Karpas-422 (cell line): ENCODE results near the gene SPDL1. TPM values are rescaled to one million over a fixed set of nuclear protein-coding genes. Genes with fewer than 3 reads are reported as not detected.
A peak's percentile ranks its signal among the peaks of the same experiment; 100 is the strongest.

Experiments used
- DNase-seq: peaks from one replicate; pipeline ENCODE4 v3.0.0-alpha.2; 2015
- H2AFZ ChIP-seq: fragments of 200-600 bp; sonication (generic); 2 replicates; pipeline ENCODE4 v1.6.1; 2014; ENCODE audit warnings: antibody characterized with exemption, low read length, mixed read lengths
- H3K27ac ChIP-seq: fragments of 200-600 bp; sonication (generic); 2 replicates; pipeline ENCODE4 v1.5.1; 2014; ENCODE audit warnings: mild to moderate bottlenecking, low read length, moderate library complexity
- H3K27me3 ChIP-seq: fragments of 200-600 bp; sonication (generic); 2 replicates; pipeline ENCODE4 v1.6.1; 2014; ENCODE audit warnings: low read length, mixed read lengths
- H3K36me3 ChIP-seq: fragments of 200-600 bp; sonication (generic); 2 replicates; pipeline ENCODE4 v1.6.1; 2014; ENCODE audit warnings: low read length, mixed read lengths; ENCODE audit not compliant: insufficient read depth
- H3K4me1 ChIP-seq: fragments of 200-600 bp; sonication (generic); 2 replicates; pipeline ENCODE4 v1.6.1; 2014; ENCODE audit warnings: mild to moderate bottlenecking, low read length, mixed read lengths
- H3K4me2 ChIP-seq: fragments of 200-600 bp; sonication (generic); 2 replicates; pipeline ENCODE4 v1.6.1; 2014; ENCODE audit warnings: low read length, low read depth, mild to moderate bottlenecking; ENCODE audit not compliant: poor library complexity, severe bottlenecking
- H3K4me3 ChIP-seq: fragments of 200-600 bp; sonication (generic); 2 replicates; pipeline ENCODE4 v1.5.1; 2014; ENCODE audit warnings: mild to moderate bottlenecking, antibody characterized with exemption, low read length, mixed read lengths
- H3K79me2 ChIP-seq: fragments of 200-600 bp; sonication (generic); 2 replicates; pipeline ENCODE4 v1.6.1; 2014; ENCODE audit warnings: mild to moderate bottlenecking, low read length, mixed read lengths
- H3K9ac ChIP-seq: fragments of 200-600 bp; sonication (generic); 2 replicates; pipeline ENCODE4 v1.6.0; 2014; ENCODE audit warnings: low read length
- H3K9me2 ChIP-seq: fragments of 200-600 bp; sonication (generic), shearing (Covaris generic); replicated peaks from 2 replicates; pipeline ENCODE4 v1.6.0; 2014; ENCODE audit warnings: mild to moderate bottlenecking, low read length, moderate library complexity; ENCODE audit not compliant: insufficient read depth
- H3K9me3 ChIP-seq: fragments of 300-700, 200-600 bp; sonication (generic); 2 replicates; pipeline ENCODE4 v1.6.1; 2014; ENCODE audit warnings: low read length, mixed read lengths
- H4K20me1 ChIP-seq: fragments of 200-600 bp; sonication (generic); 2 replicates; pipeline ENCODE4 v1.6.1; 2014; ENCODE audit warnings: mild to moderate bottlenecking, antibody characterized with exemption, low read length, low read depth; ENCODE audit not compliant: insufficient read depth
- total RNA-seq: library from RNA; depleted of rRNA; stranded (reverse); fragments of >200 nt; shearing (Covaris generic); gene quantifications from 2 replicates; pipeline ENCODE4 v1.2.3, GENCODE V29; 2014; ENCODE audit warnings: low replicate concordance; rRNA removed

The SPDL1 gene
- 20.9 and 28.3 TPM in 2 replicates for total RNA-seq

GRCh38 chr5:169583424-169584220 lies at the start of gene SPDL1:
TSS of gene SPDL1 (plus strand) at chr5:169583773. CDS start at chr5:169588417, 4,644 bp downstream.
- Histone ChIP-seq H3K4me1 (peaks cover 25% of the 10 kb centered on the region), H4K20me1 (no peaks in the 10 kb centered on the region), H3K27me3 (no peaks in the 10 kb centered on the region), H3K36me3 (peaks cover 10% of the 10 kb centered on the region; the same call in 1 of the 2 replicates), H3K9me3 (no peaks in the 10 kb centered on the region), H3K4me2 (peak within 1 kb of the TSS; percentile 96), H3K9ac (peak within 1 kb of the TSS; percentile 88), H3K4me3 (peak within 1 kb of the TSS; percentile 84), H3K9me2 (no peaks in the 10 kb centered on the region), H2AFZ (peak within 1 kb of the TSS; percentile 73; the same call in 1 of the 2 replicates), H3K79me2 (peaks cover 51% of the 10 kb centered on the region), H3K27ac (peak within 1 kb of the TSS; percentile 68)
- peak; percentile 99 for DNase-seq

- Histone ChIP-seq H3K4me2 (no peak overlapping the region), H4K20me1 (no peaks in the 10 kb centered on the region), H3K9me2 (no peaks in the 10 kb centered on the region), H3K27ac (no peak overlapping the region), H3K4me1 (no peaks in the 10 kb centered on the region), H3K9me3 (no peaks in the 10 kb centered on the region), H3K36me3 (no peaks in the 10 kb centered on the region), H3K4me3 (no peak overlapping the region), H3K27me3 (no peaks in the 10 kb centered on the region), H3K79me2 (no peaks in the 10 kb centered on the region), H2AFZ (no peak overlapping the region), H3K9ac (no peak overlapping the region)
- no peak for DNase-seq
Observed at GRCh38 chr5:169534311-169534880, 49.2 kb upstream of the SPDL1 start.

- H3K4me1 ChIP-seq, result no peaks in the 10 kb centered on the region
- H3K79me2 ChIP-seq, result no peaks in the 10 kb centered on the region
- H3K27me3 ChIP-seq, result no peaks in the 10 kb centered on the region
- no peaks in the 10 kb centered on the region for H3K9me3 ChIP-seq
- no peak overlapping the region for H3K27ac ChIP-seq
- no peak overlapping the region for H3K9ac ChIP-seq
- H3K9me2 ChIP-seq, result no peaks in the 10 kb centered on the region
- H4K20me1 ChIP-seq, result no peaks in the 10 kb centered on the region
- H3K4me2 ChIP-seq, result no peak overlapping the region
- DNase-seq, result no peak
- H3K4me3 ChIP-seq, result no peak overlapping the region
- H2AFZ ChIP-seq, result no peak overlapping the region
- H3K36me3 ChIP-seq, result no peaks in the 10 kb centered on the region
Observed at GRCh38 chr5:169534939-169535338, 48.6 kb upstream of the SPDL1 start.

- no peaks in the 10 kb centered on the region for H3K27me3 ChIP-seq
- no peak overlapping the region for H3K4me3 ChIP-seq
- H3K4me1 ChIP-seq, result no peaks in the 10 kb centered on the region
- no peak overlapping the region for H3K4me2 ChIP-seq
- no peaks in the 10 kb centered on the region for H3K9me3 ChIP-seq
- no peak for DNase-seq
- H3K9ac ChIP-seq, result no peak overlapping the region
- H3K27ac ChIP-seq, result no peak overlapping the region
- H3K79me2 ChIP-seq, result no peaks in the 10 kb centered on the region
- H4K20me1 ChIP-seq, result no peaks in the 10 kb centered on the region
- H3K9me2 ChIP-seq, result no peaks in the 10 kb centered on the region
- no peak overlapping the region for H2AFZ ChIP-seq
- H3K36me3 ChIP-seq, result no peaks in the 10 kb centered on the region
Observed at GRCh38 chr5:169538944-169539343, 44.6 kb upstream of the SPDL1 start.

GRCh38 chr5:169542811-169543210 lies 40.8 kb upstream of the SPDL1 start:
- H3K9me3 ChIP-seq, result no peaks in the 10 kb centered on the region
- no peak overlapping the region for H3K9ac ChIP-seq
- no peaks in the 10 kb centered on the region for H3K27me3 ChIP-seq
- H3K79me2 ChIP-seq, result no peaks in the 10 kb centered on the region
- no peaks in the 10 kb centered on the region for H3K4me1 ChIP-seq
- no peak overlapping the region for H3K27ac ChIP-seq
- H3K4me2 ChIP-seq, result no peak overlapping the region
- no peak for DNase-seq
- H3K36me3 ChIP-seq, result no peaks in the 10 kb centered on the region
- H3K9me2 ChIP-seq, result no peaks in the 10 kb centered on the region
- H2AFZ ChIP-seq, result no peak overlapping the region
- no peaks in the 10 kb centered on the region for H4K20me1 ChIP-seq
- no peak overlapping the region for H3K4me3 ChIP-seq

- no peaks in the 10 kb centered on the region for H3K27me3 ChIP-seq
- no peaks in the 10 kb centered on the region for H3K9me2 ChIP-seq
Observed at GRCh38 chr5:169544264-169544950, 39.2 kb upstream of the SPDL1 start.

GRCh38 chr5:169545762-169546161 lies 37.8 kb upstream of the SPDL1 start:
- H3K4me1 ChIP-seq, result no peaks in the 10 kb centered on the region
- no peak for DNase-seq
- no peaks in the 10 kb centered on the region for H3K79me2 ChIP-seq

More at GRCh38 chr5:169544264-169544950, 39.2 kb upstream of the SPDL1 start:
- no peaks in the 10 kb centered on the region for H3K4me1 ChIP-seq
- DNase-seq, result no peak
- no peak overlapping the region for H3K4me2 ChIP-seq
- H3K4me3 ChIP-seq, result no peak overlapping the region
- no peak overlapping the region for H3K27ac ChIP-seq
- no peaks in the 10 kb centered on the region for H3K9me3 ChIP-seq
- H3K79me2 ChIP-seq, result no peaks in the 10 kb centered on the region
- no peaks in the 10 kb centered on the region for H3K36me3 ChIP-seq
- no peak overlapping the region for H2AFZ ChIP-seq
- H4K20me1 ChIP-seq, result no peaks in the 10 kb centered on the region
- H3K9ac ChIP-seq, result no peak overlapping the region

GRCh38 chr5:169546346-169546745 lies 37.2 kb upstream of the SPDL1 start:
- Histone ChIP-seq H3K9me2 (no peaks in the 10 kb centered on the region), H3K27ac (no peak overlapping the region), H3K4me2 (no peak overlapping the region), H2AFZ (no peak overlapping the region), H3K36me3 (no peaks in the 10 kb centered on the region), H3K4me3 (no peak overlapping the region), H4K20me1 (no peaks in the 10 kb centered on the region), H3K79me2 (no peaks in the 10 kb centered on the region), H3K9ac (no peak overlapping the region), H3K4me1 (no peaks in the 10 kb centered on the region), H3K27me3 (no peaks in the 10 kb centered on the region), H3K9me3 (no peaks in the 10 kb centered on the region)
- no peak for DNase-seq

More at GRCh38 chr5:169545762-169546161, 37.8 kb upstream of the SPDL1 start:
- H4K20me1 ChIP-seq, result no peaks in the 10 kb centered on the region
- no peak overlapping the region for H3K4me2 ChIP-seq
- H3K9ac ChIP-seq, result no peak overlapping the region
- no peak overlapping the region for H3K27ac ChIP-seq
- no peaks in the 10 kb centered on the region for H3K36me3 ChIP-seq
- H2AFZ ChIP-seq, result no peak overlapping the region
- H3K4me3 ChIP-seq, result no peak overlapping the region
- H3K9me3 ChIP-seq, result no peaks in the 10 kb centered on the region
- no peaks in the 10 kb centered on the region for H3K27me3 ChIP-seq
- H3K9me2 ChIP-seq, result no peaks in the 10 kb centered on the region
